Peyer's patch (tissue), 4 donors: ENCODE results near the gene KLHL30.

Source experiments
- CTCF ChIP-seq, 6 experiments: fragments of 450-650 bp in 4 of 6; fragments of 200-600 bp in 2 of 6; sonication (generic) in 1 of 6; IDR thresholded peaks; one replicate each; pipeline ENCODE4 v1.5.1; 2017 to 2019; ENCODE audit warnings: antibody characterized with exemption in 6 of 6, mild to moderate bottlenecking in 3 of 6, moderate library complexity in 1 of 6
- POLR2A ChIP-seq, 2 donors: fragments of 450-650 bp; IDR thresholded peaks; one replicate each; pipeline ENCODE4 v1.5.1; 2017; ENCODE audit warnings: antibody characterized with exemption in 2 of 2, mild to moderate bottlenecking in 2 of 2, moderate library complexity in 2 of 2

GRCh38 chr2:238135601-238136150 is 2.8 kb upstream of the KLHL30 start:
- TF ChIP-seq CTCF (IDR thresholded peaks at IDR 0.05), result no peak
- no peak for TF ChIP-seq POLR2A (IDR thresholded peaks at IDR 0.05)
